HG02623 (cell line): ENCODE results near the gene DOP1A.
A peak's percentile ranks its signal among the peaks of the same experiment; 100 is the strongest.

Source experiments
- ATAC-seq: cut with Tn5 transposase; IDR thresholded peaks from one replicate; pipeline ENCODE4 v1.9.1; 2021; ENCODE audit warnings: moderate library complexity; ENCODE audit not compliant: unreplicated experiment

DOP1A gene

DNA sequence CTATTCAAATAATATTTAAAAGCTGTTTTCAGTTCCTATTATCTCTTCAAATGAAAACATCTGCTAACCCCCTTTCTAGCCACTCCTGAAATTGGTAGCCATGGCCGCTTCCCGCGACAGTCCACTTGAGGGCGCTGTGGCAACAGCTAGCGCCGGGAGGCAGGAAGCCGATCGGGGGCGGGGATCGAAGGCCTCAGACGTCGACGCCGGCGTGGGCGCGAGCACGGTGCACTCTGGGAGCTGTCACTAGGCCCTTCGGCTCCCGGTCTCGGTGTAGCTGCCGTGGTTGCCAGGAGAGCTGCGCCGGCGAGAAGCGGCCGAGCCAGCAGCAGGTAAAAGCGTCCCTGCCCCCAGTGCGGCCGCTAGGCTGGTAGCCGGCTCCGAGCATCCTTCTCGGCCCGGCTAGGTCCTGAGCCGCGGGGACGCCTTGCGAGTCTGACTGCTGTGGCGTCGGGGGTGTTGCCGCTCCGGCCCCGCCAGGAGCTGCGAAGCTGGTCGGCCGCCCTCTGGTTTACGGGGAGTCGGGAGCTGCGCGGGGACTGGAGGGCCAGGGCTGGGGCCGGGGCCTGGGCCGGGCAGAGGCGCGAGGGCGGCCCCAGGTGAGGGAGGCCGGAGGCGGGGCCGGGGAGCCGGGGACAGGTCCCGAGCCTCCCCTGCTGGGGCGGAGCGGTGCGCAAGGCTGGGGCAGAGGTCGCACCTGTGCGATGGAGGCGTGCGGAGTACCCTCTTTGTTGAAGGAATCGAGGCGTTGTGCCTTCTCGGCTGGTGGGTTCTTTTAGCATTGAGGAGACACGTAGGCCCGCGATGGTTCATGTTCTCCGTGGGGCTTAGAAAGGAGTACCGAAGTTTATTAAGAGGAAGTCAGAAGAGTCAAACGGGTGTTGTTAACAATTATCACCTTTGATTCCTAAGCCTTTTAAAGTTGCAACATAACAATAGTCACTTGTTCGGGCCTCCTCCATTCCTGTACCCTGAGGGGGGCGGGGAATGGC lies at the start of gene DOP1A:
TSS of gene DOP1A (plus strand) at position 224 of the 992 bp plus-strand sequence. CDS start 29,307 bp downstream, outside the sequence.
- ATAC-seq, result peak; percentile 83

- no peak for ATAC-seq
These were observed 47.7 kb upstream of the DOP1A start for GRCh38 chr6:83019741-83020140.

DNA sequence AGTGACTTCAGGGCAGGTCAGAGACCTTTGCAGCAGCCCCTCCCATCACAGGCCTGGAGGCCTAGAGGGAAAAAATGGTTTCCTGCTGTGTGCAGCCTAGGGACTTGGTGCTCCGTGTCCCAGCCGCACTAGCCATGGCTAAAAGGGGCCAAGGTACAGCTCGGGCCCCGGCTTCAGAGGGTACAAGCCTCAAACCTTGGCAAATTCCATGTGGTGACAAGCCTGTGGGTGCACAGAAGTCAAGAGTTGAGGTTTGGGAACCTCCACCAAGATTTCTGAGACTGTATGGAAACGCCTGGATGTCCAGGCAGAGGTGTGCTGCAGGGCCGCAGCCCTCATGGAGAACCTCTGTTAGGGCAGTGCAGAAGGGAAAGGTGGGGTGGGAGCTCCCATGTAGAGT lies 35.8 kb upstream of the DOP1A start:
- ATAC-seq, result no peak

GRCh38 chr6:83038246-83038645 lies 29.2 kb upstream of the DOP1A start:
- ATAC-seq, result no peak

DNA sequence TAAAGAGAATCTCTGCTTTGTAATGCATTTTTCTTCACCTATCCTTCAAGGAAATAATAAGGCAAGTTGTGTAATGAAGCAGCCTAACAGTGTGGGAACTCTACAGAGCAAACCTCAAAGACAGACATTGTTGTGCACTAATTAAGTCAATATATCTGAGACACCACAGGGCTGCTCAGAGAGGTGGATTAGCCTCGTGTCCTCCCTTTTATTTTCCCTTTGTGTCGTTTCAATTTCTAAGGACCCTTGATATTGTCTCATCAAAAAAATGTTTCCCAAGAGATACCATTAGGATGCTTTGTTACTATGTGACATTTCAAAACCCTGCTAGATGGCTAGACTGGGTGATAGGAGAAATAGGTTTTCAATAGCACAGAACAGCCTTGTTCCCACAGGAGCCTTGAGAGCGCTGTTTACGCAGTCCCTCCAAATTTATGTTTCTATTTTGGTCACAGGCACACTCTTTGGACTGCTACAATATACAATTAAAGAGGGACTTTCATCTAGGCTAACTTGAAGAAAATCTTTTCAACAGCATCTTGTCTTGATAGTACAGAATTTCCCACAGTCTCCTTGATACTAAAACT lies 24.9 kb upstream of the DOP1A start:
- ATAC-seq, result no peak

DNA sequence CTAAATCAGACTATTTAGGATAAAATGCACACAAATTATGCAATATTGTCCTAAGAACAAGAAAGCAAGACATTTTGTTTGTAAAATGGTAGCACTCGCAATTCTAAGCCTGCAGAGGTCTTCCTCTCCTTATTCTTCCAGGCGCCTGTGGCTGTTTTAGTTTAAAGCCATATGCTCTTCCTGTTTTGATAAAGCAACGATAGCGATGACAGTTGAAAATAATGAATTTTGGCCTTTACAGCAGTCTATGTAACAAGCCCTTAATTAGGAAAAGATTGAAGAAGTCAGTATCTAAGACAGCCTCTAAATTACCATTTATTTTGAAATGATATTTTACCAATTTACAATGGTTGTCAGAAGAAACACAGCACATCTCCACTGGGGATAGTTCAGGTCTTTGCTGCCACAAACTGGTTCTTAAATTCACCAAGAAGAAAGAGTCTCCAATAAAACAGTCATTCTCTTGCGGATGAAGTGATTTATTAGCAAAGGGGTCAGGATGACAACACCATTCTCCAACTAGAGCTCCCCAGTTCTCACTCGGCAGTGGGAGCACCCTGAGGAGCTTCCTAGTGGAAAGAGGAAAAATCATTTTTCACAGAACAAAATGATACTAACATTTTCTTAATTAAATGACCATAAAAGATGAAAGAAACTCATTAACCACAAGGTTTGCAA lies 23.2 kb upstream of the DOP1A start:
- no peak for ATAC-seq

DNA sequence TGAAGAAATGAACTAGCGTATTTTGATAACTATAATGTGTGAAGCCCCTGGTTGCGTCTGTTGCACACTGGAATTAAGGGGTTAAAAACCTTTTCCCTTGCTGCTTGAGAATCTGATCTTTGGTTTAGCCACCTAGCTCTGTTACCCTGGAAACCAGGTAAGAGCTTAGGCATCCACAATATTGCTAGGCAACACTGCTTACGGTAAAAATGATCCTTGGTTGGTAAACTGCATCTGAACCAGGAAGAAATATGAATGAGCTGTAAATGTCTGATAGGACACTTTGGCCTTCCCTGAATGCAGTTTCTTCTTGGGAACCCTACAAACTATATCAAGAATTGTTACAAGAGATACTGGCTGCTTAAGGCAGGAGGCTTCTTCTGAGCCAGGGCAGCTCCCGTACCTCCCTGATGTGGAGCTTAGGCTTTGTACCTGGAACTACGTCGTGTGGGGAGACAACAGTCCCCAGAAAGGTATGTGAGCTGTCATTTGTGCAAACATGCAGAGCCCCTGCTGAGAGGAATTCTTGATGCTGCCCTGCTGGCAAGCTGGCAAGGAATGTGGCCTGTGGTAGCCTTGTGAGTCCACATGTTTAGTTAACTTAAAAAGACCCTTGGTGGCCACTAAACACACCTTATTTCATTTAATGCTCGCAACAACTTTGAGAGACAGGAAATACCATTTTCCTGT lies 20.3 kb upstream of the DOP1A start:
- no peak for ATAC-seq

- no peak for ATAC-seq
These were observed 15.9 kb upstream of the DOP1A start for GRCh38 chr6:83051377-83052172.

DNA sequence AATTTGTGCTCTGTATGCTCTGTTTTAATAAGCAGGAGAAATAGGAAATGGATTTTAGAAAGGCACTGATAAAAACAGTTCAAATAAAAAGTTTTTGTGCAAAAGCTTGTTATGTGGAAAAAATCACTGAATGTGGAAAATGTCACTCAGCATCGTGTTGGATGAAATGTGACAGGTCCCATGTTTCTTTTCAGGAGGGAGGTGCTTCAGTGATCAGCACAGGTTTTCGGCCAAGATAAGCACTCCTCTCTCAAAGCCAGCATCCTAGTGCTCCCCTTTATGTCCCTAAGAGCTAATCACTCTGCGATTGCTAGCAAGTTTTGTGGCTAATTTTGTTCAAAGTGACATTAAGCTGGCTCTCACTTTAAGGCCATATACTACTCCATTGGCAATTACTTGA lies 13.8 kb upstream of the DOP1A start:
- no peak for ATAC-seq

- ATAC-seq, result no peak
These were observed 12.0 kb upstream of the DOP1A start for GRCh38 chr6:83055366-83055964.

DNA sequence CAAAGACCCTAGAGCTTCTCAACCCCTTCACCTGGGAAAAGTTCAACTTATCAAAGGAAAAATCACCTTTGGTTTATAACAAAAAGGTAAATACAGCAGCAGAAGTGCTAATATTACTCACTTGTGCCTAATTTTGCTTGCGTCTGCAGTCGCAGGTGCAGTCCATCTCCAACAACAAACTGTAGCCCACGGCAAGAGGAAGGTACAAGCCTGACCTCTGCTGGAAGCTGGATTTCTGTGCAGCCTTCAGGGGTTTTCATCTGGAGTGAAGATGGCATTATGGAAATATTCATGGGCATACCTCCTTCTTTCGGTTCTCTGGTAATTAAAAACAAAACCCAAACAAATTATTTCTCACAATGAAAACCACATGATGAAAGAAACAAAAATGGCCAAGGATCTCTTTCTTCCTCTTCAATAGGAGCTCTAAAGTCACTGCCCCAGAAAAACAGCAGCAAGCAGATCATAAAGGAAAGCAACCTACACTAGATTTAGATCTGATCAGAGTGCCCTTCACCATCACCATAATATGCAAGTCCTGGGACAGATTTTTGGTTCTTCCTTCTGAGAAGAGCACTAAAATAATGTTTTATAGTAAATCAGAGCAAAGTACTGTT lies 9.7 kb upstream of the DOP1A start:
- ATAC-seq, result peak; percentile 89

DNA sequence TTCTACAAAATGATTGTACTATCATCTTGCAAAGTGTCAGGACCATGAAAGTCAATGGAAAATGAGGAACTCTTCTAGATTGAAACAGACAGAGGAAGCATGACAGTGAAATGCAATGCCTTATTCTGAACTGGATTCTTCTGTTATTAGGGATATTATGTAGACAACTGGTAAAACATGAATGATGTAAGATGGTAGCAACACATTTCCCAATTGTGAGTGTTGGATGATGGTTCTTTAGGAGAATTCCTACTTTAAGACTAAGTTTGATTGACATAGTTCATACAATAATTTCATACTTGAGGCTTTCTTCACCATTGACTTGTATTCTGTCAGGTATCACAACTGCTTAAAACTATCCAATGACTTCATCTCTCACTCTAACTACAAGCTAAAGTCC lies 6.3 kb upstream of the DOP1A start:
- no peak for ATAC-seq

DNA sequence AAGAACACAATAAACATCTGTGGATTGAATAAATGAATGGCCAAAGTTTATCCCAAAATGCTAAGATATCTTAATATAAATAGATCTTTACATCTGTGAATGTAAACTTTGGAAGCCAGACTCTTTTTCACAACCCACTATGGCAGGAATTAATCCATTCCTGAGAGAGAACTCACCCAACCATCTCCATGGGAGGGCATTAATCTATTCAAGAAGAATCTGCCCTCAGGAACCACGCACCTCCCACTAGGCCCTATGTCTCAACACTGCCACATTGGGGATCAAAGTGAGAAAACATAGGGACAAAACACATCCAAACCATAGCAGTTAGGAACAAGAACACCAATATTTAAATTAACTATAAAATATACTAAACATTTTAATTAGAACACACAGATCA lies 5.2 kb upstream of the DOP1A start:
- no peak for ATAC-seq

DNA sequence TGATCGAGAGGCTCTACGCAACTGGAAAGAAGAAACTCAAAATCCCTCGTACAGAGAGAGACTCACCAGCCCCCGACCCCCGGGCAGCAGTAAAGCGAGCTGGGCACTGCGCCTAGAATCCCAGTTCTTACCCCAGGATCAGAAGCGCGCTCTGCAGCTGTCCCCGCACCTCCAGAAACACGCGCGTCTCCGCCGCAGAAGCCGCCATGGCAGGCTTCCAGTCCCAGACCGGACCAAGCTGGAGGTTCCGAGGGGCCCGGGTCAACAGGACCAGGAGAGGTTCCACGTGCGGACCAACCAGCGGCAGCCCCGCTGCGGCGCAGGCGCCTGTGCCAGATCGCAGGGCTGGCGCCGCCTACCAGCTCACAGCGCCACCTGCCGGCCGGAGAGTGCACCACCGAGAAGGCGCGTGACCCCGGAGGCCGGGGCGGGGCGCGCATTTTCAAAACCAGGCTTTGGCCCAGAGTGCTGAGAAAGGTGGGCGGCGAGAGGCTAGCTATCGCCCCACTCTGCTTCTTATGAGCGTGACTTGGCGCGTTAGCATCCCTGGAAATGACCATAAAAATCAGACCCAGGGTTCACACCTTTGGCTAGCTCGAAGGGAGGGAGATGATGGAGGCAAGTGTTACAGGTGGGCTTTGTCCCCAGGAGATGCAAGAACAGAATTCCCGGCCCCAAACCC lies 1.8 kb upstream of the DOP1A start, which contains the start of gene UBE3D:
TSS of gene UBE3D (minus strand) at position 331 of the 682 bp plus-strand sequence. CDS start at position 208, 123 bp downstream.
- peak; percentile 52 for ATAC-seq

GRCh38 chr6:83068616-83069015 lies 1.1 kb downstream of the DOP1A start:
- no peak for ATAC-seq

GRCh38 chr6:83069633-83070032 lies 2.2 kb downstream of the DOP1A start:
- no peak for ATAC-seq

DNA sequence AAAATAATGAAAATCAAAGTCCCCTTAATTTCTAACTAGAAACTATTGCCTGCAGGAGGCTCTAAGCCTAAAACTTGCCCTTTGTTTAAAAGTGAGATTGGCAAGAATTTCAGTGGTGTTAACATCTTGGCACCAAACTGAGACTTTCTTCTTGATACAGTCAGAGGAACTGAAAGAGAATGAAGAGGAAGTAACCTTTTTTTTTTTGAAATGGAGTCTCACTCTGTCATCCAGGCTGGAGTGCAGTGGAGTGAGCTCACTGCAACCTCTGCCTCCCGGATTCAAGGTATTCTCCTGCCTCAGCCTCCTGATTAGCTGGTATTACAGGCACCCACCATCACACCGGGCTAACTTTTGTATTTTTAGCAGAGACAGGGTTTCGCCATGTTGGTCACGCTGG lies 3.6 kb downstream of the DOP1A start:
- peak; percentile 46 for ATAC-seq

DNA sequence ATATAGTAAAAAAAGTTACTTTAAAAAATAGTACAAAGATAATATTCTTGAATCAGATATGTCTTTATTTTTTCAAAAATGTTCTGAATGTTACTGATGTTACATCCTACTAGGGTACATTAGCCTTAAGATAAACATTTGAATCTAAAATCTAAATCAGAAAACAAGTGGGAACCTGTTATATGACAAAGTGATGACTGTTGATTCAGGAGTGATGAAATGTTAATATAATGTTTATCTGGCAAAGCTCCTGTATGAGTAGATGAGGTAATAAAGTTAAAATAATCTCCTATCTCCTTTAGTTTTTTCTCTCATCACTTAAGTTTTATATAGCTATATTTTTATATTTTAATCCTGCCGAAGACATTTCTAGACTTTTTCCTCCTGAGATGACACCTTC lies 4.2 kb downstream of the DOP1A start:
- ATAC-seq, result no peak

DNA sequence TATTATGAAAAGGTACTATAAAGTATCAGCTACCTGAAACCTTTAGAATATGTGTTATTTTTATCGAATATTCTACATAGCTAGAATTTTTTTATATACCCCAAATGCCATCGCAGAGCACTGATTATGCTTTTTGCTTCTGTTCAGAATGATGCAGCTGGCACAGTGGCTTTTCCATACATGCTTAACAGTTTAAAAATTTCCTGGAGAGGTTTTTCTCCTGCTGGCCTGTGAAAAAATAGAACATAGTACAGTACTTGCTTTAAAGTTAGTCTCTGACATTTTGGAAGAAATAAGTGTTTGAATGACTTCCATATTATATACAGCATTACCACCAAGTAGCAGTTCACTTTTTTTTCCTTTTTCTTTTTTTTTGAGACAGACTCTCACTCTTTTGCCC lies 5.3 kb downstream of the DOP1A start:
- ATAC-seq, result no peak
